Measurements from ENCODE around the gene ABCF3.

The ABCF3 gene

GRCh38 chr3:184211297-184211696 lies 25.3 kb downstream of the ABCF3 start:
- DNase-seq (ENCODE audit: low spot score): no peak
- in situ Hi-C loops (cut with MboI; ENCODE audit: low sequenced_read_pairs, unreplicated experiment): no loop called here
- TF ChIP-seq, protein P1, sequence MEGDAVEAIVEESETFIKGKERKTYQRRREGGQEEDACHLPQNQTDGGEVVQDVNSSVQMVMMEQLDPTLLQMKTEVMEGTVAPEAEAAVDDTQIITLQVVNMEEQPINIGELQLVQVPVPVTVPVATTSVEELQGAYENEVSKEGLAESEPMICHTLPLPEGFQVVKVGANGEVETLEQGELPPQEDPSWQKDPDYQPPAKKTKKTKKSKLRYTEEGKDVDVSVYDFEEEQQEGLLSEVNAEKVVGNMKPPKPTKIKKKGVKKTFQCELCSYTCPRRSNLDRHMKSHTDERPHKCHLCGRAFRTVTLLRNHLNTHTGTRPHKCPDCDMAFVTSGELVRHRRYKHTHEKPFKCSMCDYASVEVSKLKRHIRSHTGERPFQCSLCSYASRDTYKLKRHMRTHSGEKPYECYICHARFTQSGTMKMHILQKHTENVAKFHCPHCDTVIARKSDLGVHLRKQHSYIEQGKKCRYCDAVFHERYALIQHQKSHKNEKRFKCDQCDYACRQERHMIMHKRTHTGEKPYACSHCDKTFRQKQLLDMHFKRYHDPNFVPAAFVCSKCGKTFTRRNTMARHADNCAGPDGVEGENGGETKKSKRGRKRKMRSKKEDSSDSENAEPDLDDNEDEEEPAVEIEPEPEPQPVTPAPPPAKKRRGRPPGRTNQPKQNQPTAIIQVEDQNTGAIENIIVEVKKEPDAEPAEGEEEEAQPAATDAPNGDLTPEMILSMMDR (IDR thresholded peaks at IDR 0.05; ENCODE audit: borderline replicate concordance, control extremely low read depth, extremely low read depth, insufficient read depth, missing control alignments): no peak

GRCh38 chr3:184211718-184212117 lies 25.7 kb downstream of the ABCF3 start:
- DNase-seq (ENCODE audit: low spot score): no peak
- in situ Hi-C loops (cut with MboI; ENCODE audit: low sequenced_read_pairs, unreplicated experiment): no loop called here
- TF ChIP-seq, protein P1 (IDR thresholded peaks at IDR 0.05; ENCODE audit: borderline replicate concordance, control extremely low read depth, extremely low read depth, insufficient read depth, missing control alignments): no peak

DNA sequence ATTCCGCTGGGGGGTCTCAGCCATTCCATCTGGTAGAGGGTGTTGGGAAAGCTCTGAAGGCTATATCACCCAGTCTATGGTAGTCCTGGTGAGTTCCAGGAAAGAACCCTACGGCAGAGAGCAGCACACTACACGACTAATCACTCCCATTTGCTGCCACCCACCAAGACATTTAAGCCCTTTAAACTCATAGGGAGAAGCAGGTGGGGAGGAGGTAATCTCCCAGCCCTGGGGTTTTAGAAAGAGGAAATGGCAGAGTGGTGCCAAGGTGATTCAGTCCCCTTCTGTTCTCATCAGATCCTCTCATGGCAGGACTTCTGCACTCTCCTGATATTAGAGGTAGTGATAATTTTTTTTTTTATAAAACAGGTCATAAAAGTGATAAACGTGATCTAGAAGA lies 32.8 kb downstream of the ABCF3 start:
- no peak for DNase-seq (ENCODE audit: low spot score)
- in situ Hi-C loops (cut with MboI; ENCODE audit: low sequenced_read_pairs, unreplicated experiment): no loop called here
- TF ChIP-seq, protein P1 (IDR thresholded peaks at IDR 0.05; ENCODE audit: borderline replicate concordance, control extremely low read depth, extremely low read depth, insufficient read depth, missing control alignments): no peak

DNA sequence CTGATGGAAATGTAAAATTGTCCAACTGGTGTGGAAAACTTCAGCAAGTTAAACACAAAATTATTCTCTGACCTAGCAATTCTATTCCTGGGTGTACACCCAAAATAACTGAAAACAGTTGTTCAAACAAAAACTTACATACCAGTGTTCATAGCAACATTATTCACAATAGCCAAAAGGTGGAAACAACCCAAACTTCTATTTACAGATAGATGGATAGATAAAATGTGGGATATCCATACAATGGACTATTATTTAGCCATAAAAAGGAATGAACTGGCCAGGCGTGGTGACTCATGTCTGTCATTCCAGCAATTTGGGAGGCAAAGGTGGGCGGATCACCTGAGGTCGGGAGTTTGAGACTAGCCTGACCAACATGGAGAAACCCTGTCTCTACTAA lies 36.5 kb downstream of the ABCF3 start:
- DNase-seq (ENCODE audit: low spot score): no peak
- in situ Hi-C loops (cut with MboI; ENCODE audit: low sequenced_read_pairs, unreplicated experiment): no loop called here
- TF ChIP-seq, protein P1 (IDR thresholded peaks at IDR 0.05; ENCODE audit: borderline replicate concordance, control extremely low read depth, extremely low read depth, insufficient read depth, missing control alignments): no peak

DNA sequence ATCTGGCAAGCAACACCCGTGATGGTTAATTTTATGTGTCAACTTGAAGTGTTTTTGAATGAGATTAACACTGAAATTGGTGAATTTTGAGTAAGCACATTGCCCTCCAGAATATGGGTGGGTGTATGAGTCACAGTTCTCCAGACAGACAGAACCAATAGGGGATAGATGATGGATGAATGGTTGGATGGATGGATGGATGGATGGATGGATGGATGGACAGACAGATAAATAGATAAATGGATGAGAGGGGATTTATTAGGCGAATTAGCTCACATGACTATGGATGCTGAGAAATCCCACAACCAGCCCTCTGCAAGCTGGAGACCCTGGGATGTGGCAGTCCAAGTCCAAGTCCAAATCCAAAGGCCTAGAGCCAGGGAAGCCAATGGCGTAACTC lies 37.9 kb downstream of the ABCF3 start:
- TF ChIP-seq, protein P1 (IDR thresholded peaks at IDR 0.05; ENCODE audit: borderline replicate concordance, control extremely low read depth, extremely low read depth, insufficient read depth, missing control alignments): no peak
- no peak for DNase-seq (ENCODE audit: low spot score)
- in situ Hi-C loops (cut with MboI; ENCODE audit: low sequenced_read_pairs, unreplicated experiment): no loop called here

GRCh38 chr3:184227481-184227935 lies 41.5 kb downstream of the ABCF3 start:
- DNase-seq (ENCODE audit: low spot score): peak; percentile 80
- TF ChIP-seq, protein P1 (IDR thresholded peaks at IDR 0.05; ENCODE audit: borderline replicate concordance, control extremely low read depth, extremely low read depth, insufficient read depth, missing control alignments): peak; percentile 86
- in situ Hi-C loops (cut with MboI; ENCODE audit: low sequenced_read_pairs, unreplicated experiment): loop anchor here (25.0 kb wide), 1 partner anchor 340 kb away; the partner anchor contains the start of gene PARL
